ENCODE results near the gene SPRY1. TPM values are rescaled to one million over a fixed set of nuclear protein-coding genes. Genes with fewer than 3 reads are reported as not detected.

The SPRY1 gene
- polyA plus RNA-seq, 4 donors = 6.5 to 97.1 (median 20.2) TPM

DNA sequence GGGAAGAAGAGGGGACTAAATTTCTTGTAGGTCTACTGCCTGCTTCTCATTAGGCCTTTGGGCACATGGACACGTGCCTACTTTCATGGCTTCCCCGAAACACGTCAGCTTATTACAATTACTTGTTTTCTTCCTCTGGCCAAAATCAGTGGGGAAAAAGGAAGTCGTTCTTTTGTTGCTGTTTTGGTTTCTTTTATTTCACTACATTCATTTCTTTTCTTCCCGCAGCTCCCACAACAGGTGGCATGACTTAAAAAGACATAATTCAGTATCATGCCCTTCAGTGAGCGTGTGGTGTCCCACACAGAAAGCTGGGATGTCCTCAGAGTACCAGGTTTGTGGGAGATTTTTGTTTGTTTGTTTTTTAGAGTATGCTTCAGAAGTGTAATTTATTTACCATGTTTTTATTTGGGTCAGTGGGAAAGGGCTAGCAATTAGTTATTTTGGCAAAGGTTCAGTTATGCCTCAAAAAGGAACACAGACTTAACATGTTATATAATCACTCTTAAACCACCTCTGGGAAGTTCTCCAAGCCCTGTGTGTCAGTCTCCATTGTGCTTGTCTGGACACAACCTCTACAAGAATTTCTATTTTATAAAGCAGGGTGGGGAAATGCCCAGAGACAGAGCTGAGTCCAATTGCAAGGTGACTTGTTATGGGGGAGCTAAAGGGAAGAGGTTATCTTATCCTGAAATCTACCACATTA is 44.2 kb upstream of the SPRY1 start:
- 49 to 78% (median 64%) methylated on average over 6 of the region's 6 CpGs for WGBS, 3 donors
- Histone ChIP-seq H3K4me1 (ENCODE audit: control insufficient read depth in 3 of 3, insufficient read depth in 2 of 3, low read depth in 1 of 3, low read length in 2 of 3) (peaks cover 0 to 11% (median 0%) of the 10 kb centered on the region in 3 donors), H3K36me3 (ENCODE audit: control insufficient read depth in 3 of 3, insufficient read depth in 2 of 3, low read depth in 1 of 3, low read length in 3 of 3) (no peaks in the 10 kb centered on the region), H3K9me3 (ENCODE audit: control insufficient read depth in 2 of 2, insufficient read depth in 1 of 2, low read depth in 1 of 2, low read length in 1 of 2) (no peaks in the 10 kb centered on the region), H3K27ac (ENCODE audit: low read depth in 1 of 3, low read length in 2 of 3) (peak overlapping the region in 1 of 3 donors; percentile 11), H3K27me3 (ENCODE audit: control insufficient read depth in 3 of 3, insufficient read depth in 3 of 3, low read length in 3 of 3) (no peaks in the 10 kb centered on the region), H3K4me3 (ENCODE audit: low read depth in 1 of 3, low read length in 3 of 3) (peak overlapping the region in 1 of 3 donors; percentile 31)
- FAIRE-seq (no peak), DNase-seq (no peak)

DNA sequence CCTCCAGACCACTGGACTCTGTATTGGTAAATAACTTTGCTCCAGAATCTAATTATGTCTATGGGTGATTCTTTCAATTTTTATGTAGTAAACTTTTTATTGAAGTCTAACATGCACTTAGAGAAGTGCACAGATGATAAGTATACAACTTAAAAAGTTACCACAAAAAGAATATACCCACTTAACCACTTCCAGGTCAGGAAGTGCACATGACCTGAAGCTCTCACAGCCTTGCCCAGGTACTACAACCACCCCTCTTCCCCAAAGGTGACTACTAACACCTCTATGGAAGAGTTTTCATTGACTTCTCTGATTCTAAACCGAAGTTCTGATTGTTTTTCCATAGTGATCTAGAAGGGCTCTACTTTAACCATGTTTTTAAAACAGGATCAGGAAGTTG is 43.6 kb upstream of the SPRY1 start:
- DNase-seq (no peak), FAIRE-seq (no peak)
- H3K4me3 ChIP-seq (ENCODE audit: low read depth in 1 of 3, low read length in 3 of 3) = no peak overlapping the region
- H3K27me3 ChIP-seq (ENCODE audit: control insufficient read depth in 3 of 3, insufficient read depth in 3 of 3, low read length in 3 of 3) = no peaks in the 10 kb centered on the region
- no peaks in the 10 kb centered on the region for H3K36me3 ChIP-seq (ENCODE audit: control insufficient read depth in 3 of 3, insufficient read depth in 2 of 3, low read depth in 1 of 3, low read length in 3 of 3)
- 80 to 85% (median 83%) methylated on average over 1 of the region's 1 CpG for WGBS, 3 donors
- H3K4me1 ChIP-seq (ENCODE audit: control insufficient read depth in 3 of 3, insufficient read depth in 2 of 3, low read depth in 1 of 3, low read length in 2 of 3) = peaks cover 0 to 11% (median 0%) of the 10 kb centered on the region in 3 donors
- no peak overlapping the region for H3K27ac ChIP-seq (ENCODE audit: low read depth in 1 of 3, low read length in 2 of 3)
- H3K9me3 ChIP-seq (ENCODE audit: control insufficient read depth in 2 of 2, insufficient read depth in 1 of 2, low read depth in 1 of 2, low read length in 1 of 2) = no peaks in the 10 kb centered on the region

DNA sequence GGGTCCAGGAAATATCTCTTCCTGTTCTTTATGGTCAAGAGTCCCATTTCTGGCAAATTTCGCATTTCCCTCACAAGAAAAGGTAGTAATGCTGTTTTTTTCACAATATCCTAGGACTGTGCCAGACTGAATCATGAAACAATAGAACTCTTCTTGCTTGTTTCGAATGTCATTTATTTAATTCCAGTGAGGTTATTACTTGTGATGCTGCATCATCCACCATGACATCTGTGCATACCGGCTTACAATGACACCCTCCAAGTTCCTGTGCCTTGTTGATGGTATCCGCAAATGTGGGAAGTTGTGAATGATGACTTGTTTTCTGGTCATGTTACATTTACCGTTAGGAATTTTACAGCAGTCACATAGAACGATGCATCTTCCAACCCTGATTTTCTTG is 42.9 kb upstream of the SPRY1 start:
- H3K27me3 ChIP-seq (ENCODE audit: control insufficient read depth in 3 of 3, insufficient read depth in 3 of 3, low read length in 3 of 3) = no peaks in the 10 kb centered on the region
- H3K4me3 ChIP-seq (ENCODE audit: low read depth in 1 of 3, low read length in 3 of 3) = no peak overlapping the region
- H3K27ac ChIP-seq (ENCODE audit: low read depth in 1 of 3, low read length in 2 of 3) = no peak overlapping the region
- H3K9me3 ChIP-seq (ENCODE audit: control insufficient read depth in 2 of 2, insufficient read depth in 1 of 2, low read depth in 1 of 2, low read length in 1 of 2) = no peaks in the 10 kb centered on the region
- H3K4me1 ChIP-seq (ENCODE audit: control insufficient read depth in 3 of 3, insufficient read depth in 2 of 3, low read depth in 1 of 3, low read length in 2 of 3) = peaks cover 0 to 9% (median 0%) of the 10 kb centered on the region in 3 donors
- WGBS, 3 donors = 83 to 93% (median 91%) methylated on average over 6 of the region's 6 CpGs
- FAIRE-seq = no peak
- no peaks in the 10 kb centered on the region for H3K36me3 ChIP-seq (ENCODE audit: control insufficient read depth in 3 of 3, insufficient read depth in 2 of 3, low read depth in 1 of 3, low read length in 3 of 3)
- no peak for DNase-seq

DNA sequence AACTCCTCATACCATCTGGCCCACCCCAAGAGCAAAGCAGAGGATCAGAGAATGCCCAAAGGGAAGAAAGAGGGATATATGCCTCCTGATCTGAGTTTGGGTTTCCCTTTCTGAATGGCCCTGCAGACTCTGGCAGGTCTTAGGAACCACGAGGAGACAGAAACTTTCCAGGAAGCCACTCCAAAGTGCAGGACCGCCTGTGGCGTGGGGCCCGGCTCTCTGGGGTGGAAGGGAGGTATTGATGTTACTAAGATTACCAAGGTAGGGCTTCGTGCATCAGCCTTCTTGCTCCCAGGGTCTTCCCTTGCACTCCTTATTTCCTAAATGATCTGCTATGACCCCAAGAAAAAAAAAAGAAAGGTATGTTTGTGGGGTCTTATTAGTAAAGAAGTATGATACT is 41.9 kb upstream of the SPRY1 start:
- Histone ChIP-seq H3K9me3 (ENCODE audit: control insufficient read depth in 2 of 2, insufficient read depth in 1 of 2, low read depth in 1 of 2, low read length in 1 of 2) (no peaks in the 10 kb centered on the region), H3K27me3 (ENCODE audit: control insufficient read depth in 3 of 3, insufficient read depth in 3 of 3, low read length in 3 of 3) (no peaks in the 10 kb centered on the region), H3K4me3 (ENCODE audit: low read depth in 1 of 3, low read length in 3 of 3) (no peak overlapping the region), H3K4me1 (ENCODE audit: control insufficient read depth in 3 of 3, insufficient read depth in 2 of 3, low read depth in 1 of 3, low read length in 2 of 3) (peaks cover 0 to 4% (median 0%) of the 10 kb centered on the region in 3 donors), H3K27ac (ENCODE audit: low read depth in 1 of 3, low read length in 2 of 3) (no peak overlapping the region), H3K36me3 (ENCODE audit: control insufficient read depth in 3 of 3, insufficient read depth in 2 of 3, low read depth in 1 of 3, low read length in 3 of 3) (no peaks in the 10 kb centered on the region)
- FAIRE-seq = no peak
- no peak for DNase-seq
- 58 to 73% (median 69%) methylated on average over 5 of the region's 5 CpGs for WGBS, 3 donors

DNA sequence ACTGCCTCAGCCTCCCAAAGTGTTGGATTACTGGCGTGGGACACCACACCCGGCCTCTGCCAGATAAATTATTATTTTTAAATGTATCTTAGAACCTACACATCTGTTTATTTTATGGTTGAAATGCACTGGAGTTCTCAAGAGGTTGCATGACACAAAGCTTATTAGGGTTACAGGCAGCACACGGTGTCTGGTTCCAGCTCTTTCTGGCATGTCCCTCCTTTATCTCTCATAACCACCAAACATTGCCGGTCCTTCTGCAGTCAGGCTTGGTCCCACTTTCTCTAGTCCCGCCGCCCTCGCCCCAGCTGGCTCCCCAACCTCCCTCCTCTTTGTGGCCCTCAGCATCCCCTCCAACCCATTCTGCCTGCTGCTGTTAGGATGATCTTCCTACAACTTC is 39.7 kb upstream of the SPRY1 start:
- no peaks in the 10 kb centered on the region for H3K27me3 ChIP-seq (ENCODE audit: control insufficient read depth in 3 of 3, insufficient read depth in 3 of 3, low read length in 3 of 3)
- FAIRE-seq (no peak), DNase-seq (no peak)
- peaks cover 0 to 2% (median 0%) of the 10 kb centered on the region in 3 donors for H3K4me1 ChIP-seq (ENCODE audit: control insufficient read depth in 3 of 3, insufficient read depth in 2 of 3, low read depth in 1 of 3, low read length in 2 of 3)
- no peaks in the 10 kb centered on the region for H3K9me3 ChIP-seq (ENCODE audit: control insufficient read depth in 2 of 2, insufficient read depth in 1 of 2, low read depth in 1 of 2, low read length in 1 of 2)
- no peaks in the 10 kb centered on the region for H3K36me3 ChIP-seq (ENCODE audit: control insufficient read depth in 3 of 3, insufficient read depth in 2 of 3, low read depth in 1 of 3, low read length in 3 of 3)
- no peak overlapping the region for H3K4me3 ChIP-seq (ENCODE audit: low read depth in 1 of 3, low read length in 3 of 3)
- H3K27ac ChIP-seq (ENCODE audit: low read depth in 1 of 3, low read length in 2 of 3) = no peak overlapping the region
- WGBS, 3 donors = 80 to 85% (median 85%) methylated on average over 7 of the region's 7 CpGs

DNA sequence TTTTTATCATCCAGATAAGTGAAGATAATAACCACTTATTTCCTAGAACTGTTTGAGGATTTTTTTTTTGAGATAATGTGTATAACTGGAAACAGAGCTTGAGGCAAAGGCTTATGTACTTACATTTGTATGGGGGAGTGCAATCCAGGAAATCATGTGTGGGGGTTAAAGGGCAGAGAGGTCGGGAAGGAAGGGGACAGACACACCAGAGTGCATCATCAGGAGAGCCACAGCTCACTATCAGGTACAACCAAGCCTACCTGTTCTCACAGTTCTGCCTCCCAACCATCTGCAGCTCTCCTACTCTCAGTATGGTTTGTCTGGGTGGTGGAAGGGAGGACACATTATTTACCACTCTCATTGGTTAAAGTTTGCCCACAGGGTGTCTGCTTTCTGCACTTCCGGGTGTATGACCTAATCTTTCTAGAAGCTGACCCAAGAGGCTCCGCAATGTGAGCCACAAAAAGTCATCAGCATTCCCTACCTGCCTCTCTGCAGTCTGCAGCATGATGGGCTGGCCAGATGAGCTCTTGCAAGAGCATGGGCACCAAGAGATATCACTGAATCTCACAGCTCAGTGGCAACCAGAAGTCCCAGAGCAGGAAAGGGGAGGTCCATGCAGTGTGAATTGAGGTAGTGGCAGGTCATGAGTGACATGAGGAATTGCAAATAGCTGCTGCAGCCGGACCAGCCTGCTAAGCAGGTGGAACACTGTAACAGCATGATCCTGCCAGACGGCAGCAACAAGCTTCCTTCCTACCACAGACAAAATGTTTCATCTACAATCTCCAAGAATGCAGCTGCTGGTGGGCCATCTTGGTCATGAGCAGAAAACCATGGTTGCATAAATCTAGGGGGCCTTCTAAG is 36.9 kb upstream of the SPRY1 start:
- H3K4me3 ChIP-seq (ENCODE audit: low read depth in 1 of 3, low read length in 3 of 3) = no peak overlapping the region
- H3K36me3 ChIP-seq (ENCODE audit: control insufficient read depth in 3 of 3, insufficient read depth in 2 of 3, low read depth in 1 of 3, low read length in 3 of 3) = no peaks in the 10 kb centered on the region
- no peaks in the 10 kb centered on the region for H3K9me3 ChIP-seq (ENCODE audit: control insufficient read depth in 2 of 2, insufficient read depth in 1 of 2, low read depth in 1 of 2, low read length in 1 of 2)
- DNase-seq (no peak), FAIRE-seq (no peak)
- H3K27ac ChIP-seq (ENCODE audit: low read depth in 1 of 3, low read length in 2 of 3) = no peak overlapping the region
- 75 to 79% (median 77%) methylated on average over 5 of the region's 5 CpGs for WGBS, 3 donors
- peaks cover 0 to 2% (median 0%) of the 10 kb centered on the region in 3 donors for H3K4me1 ChIP-seq (ENCODE audit: control insufficient read depth in 3 of 3, insufficient read depth in 2 of 3, low read depth in 1 of 3, low read length in 2 of 3)
- H3K27me3 ChIP-seq (ENCODE audit: control insufficient read depth in 3 of 3, insufficient read depth in 3 of 3, low read length in 3 of 3) = no peaks in the 10 kb centered on the region

DNA sequence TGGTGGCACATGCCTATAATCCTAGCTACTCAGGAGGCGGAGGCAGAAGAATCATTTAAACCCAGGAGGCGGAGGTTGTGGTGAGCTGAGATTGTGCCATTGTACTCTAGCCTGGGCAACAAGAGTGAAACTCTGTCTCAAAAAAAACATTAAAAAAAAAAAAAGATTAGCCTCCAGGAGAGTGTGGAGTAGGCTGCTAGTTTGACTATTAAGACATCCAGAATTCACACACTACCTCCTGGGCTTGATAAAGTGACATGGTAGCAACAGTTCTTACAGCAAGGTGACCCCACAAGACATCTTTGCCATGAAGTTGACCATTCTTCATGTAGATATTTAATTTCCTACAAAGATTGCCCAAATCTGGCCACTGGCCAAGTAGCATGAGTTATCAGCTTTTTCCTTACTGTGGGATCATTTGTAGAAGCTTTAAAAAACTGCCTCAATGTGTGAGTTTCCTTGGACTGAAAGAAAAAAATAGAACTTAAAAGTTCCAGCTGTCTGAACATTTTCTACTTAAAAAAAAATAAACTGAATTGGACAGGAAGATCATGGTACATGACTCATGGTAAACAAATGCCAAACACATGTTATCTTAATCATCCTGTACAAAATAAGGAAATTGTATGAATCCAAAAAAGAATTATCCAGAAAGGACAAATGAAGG is 35.3 kb upstream of the SPRY1 start:
- WGBS, 3 donors = 93 to 97% (median 96%) methylated on average over 2 of the region's 2 CpGs
- Histone ChIP-seq H3K27ac (ENCODE audit: low read depth in 1 of 3, low read length in 2 of 3) (no peak overlapping the region), H3K36me3 (ENCODE audit: control insufficient read depth in 3 of 3, insufficient read depth in 2 of 3, low read depth in 1 of 3, low read length in 3 of 3) (no peaks in the 10 kb centered on the region), H3K4me3 (ENCODE audit: low read depth in 1 of 3, low read length in 3 of 3) (no peak overlapping the region), H3K4me1 (ENCODE audit: control insufficient read depth in 3 of 3, insufficient read depth in 2 of 3, low read depth in 1 of 3, low read length in 2 of 3) (peaks cover 0 to 2% (median 0%) of the 10 kb centered on the region in 3 donors), H3K27me3 (ENCODE audit: control insufficient read depth in 3 of 3, insufficient read depth in 3 of 3, low read length in 3 of 3) (no peaks in the 10 kb centered on the region), H3K9me3 (ENCODE audit: control insufficient read depth in 2 of 2, insufficient read depth in 1 of 2, low read depth in 1 of 2, low read length in 1 of 2) (no peaks in the 10 kb centered on the region)
- DNase-seq (no peak), FAIRE-seq (no peak)

DNA sequence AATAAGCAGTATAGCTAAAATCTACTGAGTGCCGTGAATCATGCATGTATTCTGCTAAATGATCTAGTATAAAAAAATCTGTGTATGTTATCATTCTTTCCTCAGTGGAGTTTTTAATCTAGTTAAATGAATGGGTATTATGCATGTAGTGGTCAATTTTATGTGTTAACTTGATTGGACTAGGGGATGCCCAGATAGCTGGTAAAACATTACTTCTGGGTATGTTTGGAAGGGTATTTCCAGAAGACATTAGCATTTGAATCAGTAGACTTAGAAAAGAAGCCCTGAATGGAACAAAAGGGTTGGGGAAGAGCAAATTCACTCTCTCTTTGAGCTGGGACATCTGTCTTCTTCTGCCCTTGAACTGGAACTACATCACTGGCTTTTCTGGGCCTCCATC is 34.5 kb upstream of the SPRY1 start:
- H3K27me3 ChIP-seq (ENCODE audit: control insufficient read depth in 3 of 3, insufficient read depth in 3 of 3, low read length in 3 of 3) = no peaks in the 10 kb centered on the region
- H3K4me3 ChIP-seq (ENCODE audit: low read depth in 1 of 3, low read length in 3 of 3) = no peak overlapping the region
- 96 to 100% (median 98%) methylated on average over 1 of the region's 1 CpG for WGBS, 3 donors
- H3K27ac ChIP-seq (ENCODE audit: low read depth in 1 of 3, low read length in 2 of 3) = no peak overlapping the region
- H3K4me1 ChIP-seq (ENCODE audit: control insufficient read depth in 3 of 3, insufficient read depth in 2 of 3, low read depth in 1 of 3, low read length in 2 of 3) = peaks cover 0 to 2% (median 0%) of the 10 kb centered on the region in 3 donors
- H3K36me3 ChIP-seq (ENCODE audit: control insufficient read depth in 3 of 3, insufficient read depth in 2 of 3, low read depth in 1 of 3, low read length in 3 of 3) = no peaks in the 10 kb centered on the region
- DNase-seq (no peak), FAIRE-seq (no peak)
- no peaks in the 10 kb centered on the region for H3K9me3 ChIP-seq (ENCODE audit: control insufficient read depth in 2 of 2, insufficient read depth in 1 of 2, low read depth in 1 of 2, low read length in 1 of 2)
